ENCODE data around the gene MYO1E. TPM values are rescaled to one million over a fixed set of nuclear protein-coding genes. Genes with fewer than 3 reads are reported as not detected.
"Not testable (repeated sequence)": the region's sequence is repeated elsewhere in the genome, so short reads cannot be mapped to it uniquely, and the experiment has no call there.

Gene MYO1E
- total RNA-seq, 1 donor from 2014 or later = 37.6 TPM

GRCh38 chr15:59140422-59141226 is 232.0 kb downstream of the MYO1E start:
- intact Hi-C loops (cut with DNase I) = no loop called here
- DNase-seq (ENCODE audit: missing footprints) (no peak), ATAC-seq (no peak)

- ATAC-seq (peak; percentile 62), DNase-seq (ENCODE audit: missing footprints) (no peak)
- intact Hi-C loops (cut with DNase I) = no loop called here
Measured at GRCh38 chr15:59138243-59138642, 234.4 kb downstream of the MYO1E start.

- intact Hi-C loops (cut with DNase I) = no loop called here
- ATAC-seq (no peak), DNase-seq (ENCODE audit: missing footprints) (no peak)
Measured at GRCh38 chr15:59137566-59137965, 235.1 kb downstream of the MYO1E start.

GRCh38 chr15:59133929-59134427 is 238.7 kb downstream of the MYO1E start:
- intact Hi-C loops (cut with DNase I) = no loop called here
- no peak for DNase-seq (ENCODE audit: missing footprints)

GRCh38 chr15:59131969-59132562 is 240.6 kb downstream of the MYO1E start:
- no peak for DNase-seq (ENCODE audit: missing footprints)
- intact Hi-C loops (cut with DNase I) = no loop called here
- ATAC-seq = no peak

More at GRCh38 chr15:59133929-59134427, 238.7 kb downstream of the MYO1E start:
- ATAC-seq = no peak

GRCh38 chr15:59131456-59131855 is 241.2 kb downstream of the MYO1E start:
- intact Hi-C loops (cut with DNase I) = no loop called here
- no peak for ATAC-seq
- no peak for DNase-seq (ENCODE audit: missing footprints)

GRCh38 chr15:59127255-59127654 is 245.4 kb downstream of the MYO1E start:
- DNase-seq (ENCODE audit: missing footprints); intact Hi-C loops (cut with DNase I); ATAC-seq: not testable (repeated sequence)

GRCh38 chr15:59125683-59126082 is 247.0 kb downstream of the MYO1E start:
- intact Hi-C loops (cut with DNase I); ATAC-seq; DNase-seq (ENCODE audit: missing footprints): not testable (repeated sequence)

- no peak for DNase-seq (ENCODE audit: missing footprints)
- intact Hi-C loops (cut with DNase I) = no loop called here
- no peak for ATAC-seq
Measured at GRCh38 chr15:59124261-59124660, 248.4 kb downstream of the MYO1E start.

GRCh38 chr15:59120937-59121336 is 251.7 kb downstream of the MYO1E start:
- intact Hi-C loops (cut with DNase I) = no loop called here
- no peak for DNase-seq (ENCODE audit: missing footprints)
- no peak for ATAC-seq

GRCh38 chr15:59119625-59120024 is 253.0 kb downstream of the MYO1E start:
- DNase-seq (ENCODE audit: missing footprints) (no peak), ATAC-seq (no peak)

GRCh38 chr15:59116771-59117170 is 255.9 kb downstream of the MYO1E start:
- DNase-seq (ENCODE audit: missing footprints) (no peak), ATAC-seq (no peak)
- intact Hi-C loops (cut with DNase I) = no loop called here

More at GRCh38 chr15:59119625-59120024, 253.0 kb downstream of the MYO1E start:
- intact Hi-C loops (cut with DNase I) = no loop called here

GRCh38 chr15:59116141-59116540 is 256.5 kb downstream of the MYO1E start:
- no peak for DNase-seq (ENCODE audit: missing footprints)
- intact Hi-C loops (cut with DNase I) = no loop called here
- ATAC-seq = no peak

GRCh38 chr15:59115047-59115446 is 257.6 kb downstream of the MYO1E start:
- ATAC-seq = no peak

GRCh38 chr15:59111251-59111650 is 261.4 kb downstream of the MYO1E start:
- DNase-seq (ENCODE audit: missing footprints) (no peak), ATAC-seq (no peak)
- intact Hi-C loops (cut with DNase I) = no loop called here

More at GRCh38 chr15:59115047-59115446, 257.6 kb downstream of the MYO1E start:
- no peak for DNase-seq (ENCODE audit: missing footprints)
- intact Hi-C loops (cut with DNase I) = no loop called here

GRCh38 chr15:59105854-59106253 is 266.8 kb downstream of the MYO1E start:
- intact Hi-C loops (cut with DNase I) = no loop called here
- no peak for ATAC-seq
- DNase-seq (ENCODE audit: missing footprints) = no peak

GRCh38 chr15:59104912-59105732 is 267.5 kb downstream of the MYO1E start, which contains the start of gene CCNB2:
Gene CCNB2 (plus strand): TSS chr15:59105146. CDS start chr15:59105269, 123 bp downstream.
- intact Hi-C loops (cut with DNase I) = no loop called here
- ATAC-seq (peak; percentile 99), DNase-seq (ENCODE audit: missing footprints) (peak; percentile 94)

GRCh38 chr15:59104602-59104911 is 268.1 kb downstream of the MYO1E start:
- intact Hi-C loops (cut with DNase I) = no loop called here
- ATAC-seq = peak; percentile 24
- DNase-seq (ENCODE audit: missing footprints) = no peak

GRCh38 chr15:59099162-59099685 is 273.4 kb downstream of the MYO1E start:
- ATAC-seq = no peak
- intact Hi-C loops (cut with DNase I) = no loop called here
- no peak for DNase-seq (ENCODE audit: missing footprints)

All from Right ventricle myocardium inferior (tissue), 1 donor.